ENCODE measurements around the gene CD79B.

DNA sequence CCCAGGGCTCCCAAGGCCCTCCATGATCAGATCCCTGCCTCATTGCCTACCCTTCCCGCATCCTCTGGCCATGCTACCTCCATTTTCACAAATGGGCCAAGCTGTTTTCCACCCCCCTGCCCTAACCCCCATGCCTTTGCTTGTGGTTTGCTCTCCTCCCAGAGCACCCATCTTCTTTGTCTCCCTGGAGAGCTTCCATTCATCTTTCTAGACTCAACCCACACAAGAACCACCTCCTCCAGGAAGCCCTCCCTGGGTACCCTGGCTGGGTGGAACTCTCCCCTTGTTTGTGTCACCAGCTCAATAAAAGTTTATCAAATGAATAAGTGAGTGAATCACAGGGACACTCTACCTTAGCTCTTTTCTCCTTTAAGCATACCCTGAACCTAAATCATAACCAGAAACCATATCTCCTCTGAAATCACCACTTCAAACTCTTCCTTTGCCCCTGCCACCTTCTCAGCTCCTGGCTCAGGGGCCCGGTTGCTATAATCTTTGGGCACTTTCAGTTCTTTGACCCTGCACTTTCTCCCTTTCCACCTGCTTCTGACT lies 43.5 kb upstream of the CD79B start:
- TF ChIP-seq FOXA1 (IDR thresholded peaks at IDR 0.05; ENCODE audit: borderline replicate concordance): no peak
- TF ChIP-seq, protein P1, sequence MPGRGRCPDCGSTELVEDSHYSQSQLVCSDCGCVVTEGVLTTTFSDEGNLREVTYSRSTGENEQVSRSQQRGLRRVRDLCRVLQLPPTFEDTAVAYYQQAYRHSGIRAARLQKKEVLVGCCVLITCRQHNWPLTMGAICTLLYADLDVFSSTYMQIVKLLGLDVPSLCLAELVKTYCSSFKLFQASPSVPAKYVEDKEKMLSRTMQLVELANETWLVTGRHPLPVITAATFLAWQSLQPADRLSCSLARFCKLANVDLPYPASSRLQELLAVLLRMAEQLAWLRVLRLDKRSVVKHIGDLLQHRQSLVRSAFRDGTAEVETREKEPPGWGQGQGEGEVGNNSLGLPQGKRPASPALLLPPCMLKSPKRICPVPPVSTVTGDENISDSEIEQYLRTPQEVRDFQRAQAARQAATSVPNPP (IDR thresholded peaks at IDR 0.05; ENCODE audit: borderline replicate concordance, insufficient read depth, insufficient read length): no peak
